ENCODE measurements around the gene NTRK3. TPM values are rescaled to one million over a fixed set of nuclear protein-coding genes. Genes with fewer than 3 reads are reported as not detected.

Gene NTRK3
- total and polyA plus RNA-seq, 8 donors: 0.13 to 1.1 (median 0.60) TPM

DNA sequence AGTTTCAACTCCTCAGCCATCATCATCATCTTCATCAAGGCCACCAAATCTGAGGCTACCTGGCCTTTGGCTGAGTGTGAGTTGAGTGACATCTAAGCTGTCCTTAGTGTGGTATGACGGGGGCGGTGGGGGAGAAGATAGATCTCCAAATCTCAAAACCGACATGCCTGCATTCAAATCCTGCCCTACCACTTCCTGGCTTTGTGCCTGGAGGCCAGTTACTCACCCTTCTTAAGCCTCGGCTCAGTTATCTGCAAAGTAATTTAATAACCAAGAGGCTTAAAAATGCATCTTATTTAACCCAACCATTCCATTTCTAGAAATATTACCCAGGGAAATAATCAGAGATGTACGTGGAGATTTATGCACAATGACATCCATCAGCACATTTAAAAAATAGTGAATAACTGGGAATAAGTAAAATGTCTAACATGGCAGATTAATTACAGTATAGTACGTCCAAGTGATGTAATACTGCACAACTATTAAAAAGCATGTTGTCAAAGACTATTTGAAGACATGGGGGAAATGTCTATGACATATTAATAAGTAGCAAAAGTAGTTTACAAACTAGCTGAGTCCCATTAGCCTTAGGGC lies 167.4 kb downstream of the NTRK3 start:
- intact Hi-C loops (cut with DNase I): no loop called here
- TF ChIP-seq, protein P1, sequence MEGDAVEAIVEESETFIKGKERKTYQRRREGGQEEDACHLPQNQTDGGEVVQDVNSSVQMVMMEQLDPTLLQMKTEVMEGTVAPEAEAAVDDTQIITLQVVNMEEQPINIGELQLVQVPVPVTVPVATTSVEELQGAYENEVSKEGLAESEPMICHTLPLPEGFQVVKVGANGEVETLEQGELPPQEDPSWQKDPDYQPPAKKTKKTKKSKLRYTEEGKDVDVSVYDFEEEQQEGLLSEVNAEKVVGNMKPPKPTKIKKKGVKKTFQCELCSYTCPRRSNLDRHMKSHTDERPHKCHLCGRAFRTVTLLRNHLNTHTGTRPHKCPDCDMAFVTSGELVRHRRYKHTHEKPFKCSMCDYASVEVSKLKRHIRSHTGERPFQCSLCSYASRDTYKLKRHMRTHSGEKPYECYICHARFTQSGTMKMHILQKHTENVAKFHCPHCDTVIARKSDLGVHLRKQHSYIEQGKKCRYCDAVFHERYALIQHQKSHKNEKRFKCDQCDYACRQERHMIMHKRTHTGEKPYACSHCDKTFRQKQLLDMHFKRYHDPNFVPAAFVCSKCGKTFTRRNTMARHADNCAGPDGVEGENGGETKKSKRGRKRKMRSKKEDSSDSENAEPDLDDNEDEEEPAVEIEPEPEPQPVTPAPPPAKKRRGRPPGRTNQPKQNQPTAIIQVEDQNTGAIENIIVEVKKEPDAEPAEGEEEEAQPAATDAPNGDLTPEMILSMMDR (IDR thresholded peaks at IDR 0.05): no peak
- Histone ChIP-seq H3K27ac (no peak overlapping the region), H3K27me3 (no peaks in the 10 kb centered on the region), H3K4me3 (no peak overlapping the region), H3K9me3 (no peaks in the 10 kb centered on the region), H3K36me3 (no peaks in the 10 kb centered on the region), H3K4me1 (no peaks in the 10 kb centered on the region)
- FAIRE-seq (no peak), ATAC-seq (no peak), DNase-seq (no peak)
- 25 to 33% methylated on average over 6 of the region's 6 CpGs for WGBS, 2 donors

DNA sequence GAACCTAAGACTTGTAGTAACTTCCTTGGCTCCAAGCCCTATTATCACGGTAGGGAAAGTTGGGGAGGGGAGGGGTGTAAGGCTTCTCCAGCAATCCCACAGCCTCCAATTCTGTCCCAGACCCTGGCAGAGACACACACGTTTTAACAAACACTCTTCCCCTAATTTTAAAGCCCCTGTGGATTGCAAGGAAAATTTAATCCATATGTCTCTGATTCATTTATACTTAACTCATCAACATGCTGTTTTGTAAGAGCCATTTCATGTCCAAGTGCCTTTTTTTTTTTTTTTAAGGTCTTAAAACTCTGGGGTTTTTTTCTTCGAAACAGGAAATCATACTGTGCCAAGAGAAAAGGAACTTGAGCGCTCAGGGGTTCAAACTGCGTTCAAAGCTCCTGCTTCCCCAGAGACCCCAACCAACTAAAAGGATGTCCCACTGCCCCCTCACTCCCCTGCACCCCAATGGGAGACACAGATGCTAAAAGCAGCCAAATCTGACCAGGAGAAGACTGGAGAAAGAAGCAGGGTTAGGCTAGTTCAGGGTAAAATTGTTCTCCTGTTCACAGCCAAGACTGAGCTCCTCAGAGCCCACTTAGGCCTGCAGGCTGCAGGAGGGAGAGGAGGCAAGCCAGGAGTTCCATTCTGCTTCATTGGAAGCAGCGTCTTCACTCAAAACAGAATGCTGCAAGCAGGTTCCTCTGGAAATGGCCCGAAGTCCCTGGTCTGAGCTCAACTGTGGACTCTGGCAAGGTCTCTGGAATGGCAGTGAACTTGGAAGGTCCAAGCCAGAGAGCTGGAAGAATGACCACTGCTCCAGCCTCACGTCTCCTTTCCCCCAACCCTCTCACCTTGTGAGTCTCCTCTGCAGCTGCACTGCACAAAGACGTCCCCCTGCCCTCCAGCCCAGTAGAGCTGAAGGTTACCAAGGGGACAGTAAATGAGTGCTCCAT lies 172.5 kb downstream of the NTRK3 start:
- Histone ChIP-seq H3K9me3 (no peaks in the 10 kb centered on the region), H3K4me1 (no peaks in the 10 kb centered on the region), H3K4me3 (no peak overlapping the region), H3K27ac (no peak overlapping the region), H3K36me3 (no peaks in the 10 kb centered on the region), H3K27me3 (no peaks in the 10 kb centered on the region)
- FAIRE-seq (no peak), ATAC-seq (no peak), DNase-seq (no peak)
- TF ChIP-seq, protein P1 (IDR thresholded peaks at IDR 0.05): no peak
- intact Hi-C loops (cut with DNase I): no loop called here
- 26 to 42% methylated on average over 9 of the region's 9 CpGs for WGBS, 2 donors

DNA sequence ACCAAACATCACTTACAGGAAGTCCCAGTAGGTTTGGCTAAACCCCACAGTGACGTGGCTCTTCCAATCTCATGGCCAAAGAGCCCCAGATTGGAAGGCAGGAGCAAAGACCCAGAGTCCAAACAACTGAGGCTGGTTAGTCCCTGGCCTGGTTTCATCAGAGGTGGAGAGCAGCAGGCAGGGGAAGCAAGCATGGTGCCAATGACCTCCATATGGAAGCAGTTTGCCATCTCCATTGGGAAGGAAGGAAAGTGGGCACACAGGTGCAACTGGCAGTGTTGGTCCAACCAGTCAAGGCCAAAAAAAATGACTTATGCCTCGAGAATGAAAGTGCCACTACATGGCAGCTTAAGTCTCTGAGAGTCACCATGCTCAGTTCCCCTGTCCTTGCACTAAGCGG lies 175.9 kb downstream of the NTRK3 start:
- Histone ChIP-seq H3K4me1 (no peaks in the 10 kb centered on the region), H3K27me3 (no peaks in the 10 kb centered on the region), H3K27ac (no peak overlapping the region), H3K4me3 (no peak overlapping the region), H3K36me3 (no peaks in the 10 kb centered on the region), H3K9me3 (no peaks in the 10 kb centered on the region)
- FAIRE-seq (no peak), DNase-seq (no peak), ATAC-seq (no peak)
- TF ChIP-seq, protein P1 (IDR thresholded peaks at IDR 0.05): no peak
- WGBS, 2 donors: 56 to 58% methylated on average over 3 of the region's 3 CpGs
- intact Hi-C loops (cut with DNase I): no loop called here

DNA sequence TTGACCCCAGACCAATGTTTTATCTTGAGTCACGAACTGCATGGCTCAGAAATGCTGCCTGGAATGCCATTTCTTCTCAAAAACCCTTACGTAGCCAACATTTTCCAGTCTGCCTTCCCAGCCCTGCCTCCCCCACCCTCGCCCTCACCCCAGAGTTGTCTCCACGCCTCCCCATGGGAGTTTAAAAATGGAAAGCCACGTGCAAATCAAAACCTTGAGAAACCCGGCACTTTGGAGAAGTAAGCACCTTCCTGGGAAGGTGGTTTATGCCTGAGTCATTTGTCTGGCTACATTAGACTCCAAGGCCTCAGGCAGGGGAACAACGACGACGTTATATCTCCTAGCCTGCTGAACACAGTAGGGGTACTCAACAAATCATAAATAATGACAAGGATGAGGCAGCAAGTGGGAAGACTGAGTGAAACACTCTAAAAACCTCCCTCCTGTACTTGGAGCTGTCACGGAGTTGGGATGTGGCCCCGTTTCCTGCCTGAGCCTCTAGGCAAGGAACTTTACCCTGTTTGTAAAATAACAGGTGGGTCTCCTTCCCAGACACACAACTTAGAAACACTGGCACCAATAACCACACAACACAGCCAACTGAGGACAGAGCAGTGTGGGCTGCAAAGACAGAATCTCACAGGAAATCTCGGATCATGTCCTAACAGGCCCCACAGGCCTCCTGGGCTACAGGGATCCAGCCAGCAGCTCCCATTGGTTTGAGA lies 179.1 kb downstream of the NTRK3 start:
- FAIRE-seq: no peak
- H3K27me3 ChIP-seq: no peaks in the 10 kb centered on the region
- H3K36me3 ChIP-seq: no peaks in the 10 kb centered on the region
- TF ChIP-seq, protein P1 (IDR thresholded peaks at IDR 0.05): no peak
- 50 to 55% methylated on average over 12 of the region's 12 CpGs for WGBS, 2 donors
- intact Hi-C loops (cut with DNase I): no loop called here
- H3K4me3 ChIP-seq: no peak overlapping the region
- no peak for ATAC-seq
- H3K27ac ChIP-seq: no peak overlapping the region
- H3K9me3 ChIP-seq: no peaks in the 10 kb centered on the region
- no peak for DNase-seq
- no peaks in the 10 kb centered on the region for H3K4me1 ChIP-seq
